Neutrophil (primary cell): ENCODE results near the gene TSFM.
A peak's percentile ranks its signal among the peaks of the same experiment; 100 is the strongest.

Experiments
- H3K27ac ChIP-seq: fragments of 200-600 bp; sonication (generic); 2 replicates; pipeline ENCODE4 v1.5.1; 2016; ENCODE audit warnings: mild to moderate bottlenecking, moderate library complexity
- H3K27me3 ChIP-seq: fragments of 200-600 bp; sonication (generic); 2 replicates; pipeline ENCODE4 v1.6.0; 2016; ENCODE audit warnings: mild to moderate bottlenecking
- H3K36me3 ChIP-seq: fragments of 200-600 bp; sonication (generic); 2 replicates; pipeline ENCODE4 v1.5.1; 2017
- H3K4me1 ChIP-seq, 2 experiments: fragments of 200-600 bp in 1 of 2; sonication (generic) in 1 of 2; 1 replicate in 1 of 2; 2 replicates in 1 of 2; pipeline versions ENCODE4 v1.5.1 to v1.6.1; 2013 to 2016; ENCODE audit warnings: low read depth in 1 of 2, low read length in 1 of 2, mild to moderate bottlenecking in 1 of 2, moderate library complexity in 1 of 2; ENCODE audit not compliant: control insufficient read depth in 1 of 2, insufficient read depth in 1 of 2
- H3K4me3 ChIP-seq, 2 experiments: fragments of 200-600 bp in 1 of 2; sonication (generic) in 1 of 2; 1 replicate in 1 of 2; 2 replicates in 1 of 2; pipeline ENCODE4 v1.5.1; 2013 to 2016; ENCODE audit warnings: low read depth in 1 of 2, low read length in 1 of 2, mild to moderate bottlenecking in 1 of 2, moderate library complexity in 1 of 2
- H3K9me3 ChIP-seq: fragments of 200-600 bp; sonication (generic); 2 replicates; pipeline ENCODE4 v1.5.1; 2016
- TF ChIP-seq, protein P1 (sequence below): fragments of 200-600 bp; sonication (generic); IDR thresholded peaks from 2 replicates; pipeline ENCODE4 v1.5.1; 2016; ENCODE audit warnings: antibody characterized with exemption

Gene TSFM

DNA sequence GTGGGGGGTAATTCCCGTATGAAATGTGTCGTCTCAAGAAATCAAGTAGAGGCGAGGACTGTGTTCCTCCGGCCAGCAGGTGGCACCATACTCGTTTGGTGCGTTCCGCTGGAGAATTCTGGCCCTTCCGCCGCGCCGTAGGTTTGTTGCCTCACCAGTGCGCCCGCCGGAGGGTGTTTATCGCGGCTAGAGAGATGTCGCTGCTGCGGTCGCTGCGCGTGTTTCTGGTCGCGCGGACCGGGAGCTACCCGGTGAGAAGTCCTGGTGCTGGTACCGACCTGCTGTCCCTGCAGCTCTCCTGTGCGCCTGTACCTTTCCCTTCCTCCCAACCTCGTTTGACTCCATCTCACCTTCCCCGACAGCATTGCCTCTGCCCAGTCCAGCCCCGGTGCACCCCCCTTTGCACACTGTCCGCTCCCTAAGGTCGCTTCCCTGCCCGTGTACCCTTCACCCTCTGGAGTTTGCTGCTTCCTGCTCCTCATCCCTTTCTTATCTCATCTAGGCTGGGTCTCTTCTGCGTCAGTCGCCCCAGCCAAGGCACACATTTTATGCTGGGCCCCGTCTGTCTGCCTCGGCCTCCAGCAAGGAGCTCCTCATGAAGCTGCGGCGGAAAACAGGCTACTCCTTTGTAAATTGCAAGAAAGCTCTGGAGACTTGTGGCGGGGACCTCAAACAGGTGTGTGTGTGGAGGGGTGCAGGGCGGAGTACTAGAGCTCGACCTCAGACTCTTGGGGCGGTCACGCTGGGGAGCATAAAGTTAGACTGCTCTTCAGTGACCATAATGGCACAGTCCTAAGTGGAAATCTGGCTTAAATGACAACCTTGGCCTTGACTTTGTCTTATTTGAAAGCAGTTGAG lies at the start of gene TSFM:
Gene TSFM, plus strand, starts transcription at position 180 of the 858 bp plus-strand sequence. Its CDS starts 15 bp downstream, at position 195.
- Histone ChIP-seq H3K9me3 (no peaks in the 10 kb centered on the region), H3K4me3 (peak within 1 kb of the TSS; percentile 70 to 83), H3K4me1 (peaks cover 26 to 30% of the 10 kb centered on the region in 2 experiments), H3K27ac (peak within 1 kb of the TSS; percentile 71), H3K27me3 (no peaks in the 10 kb centered on the region), H3K36me3 (peaks cover 24% of the 10 kb centered on the region)
- TF ChIP-seq, protein P1, sequence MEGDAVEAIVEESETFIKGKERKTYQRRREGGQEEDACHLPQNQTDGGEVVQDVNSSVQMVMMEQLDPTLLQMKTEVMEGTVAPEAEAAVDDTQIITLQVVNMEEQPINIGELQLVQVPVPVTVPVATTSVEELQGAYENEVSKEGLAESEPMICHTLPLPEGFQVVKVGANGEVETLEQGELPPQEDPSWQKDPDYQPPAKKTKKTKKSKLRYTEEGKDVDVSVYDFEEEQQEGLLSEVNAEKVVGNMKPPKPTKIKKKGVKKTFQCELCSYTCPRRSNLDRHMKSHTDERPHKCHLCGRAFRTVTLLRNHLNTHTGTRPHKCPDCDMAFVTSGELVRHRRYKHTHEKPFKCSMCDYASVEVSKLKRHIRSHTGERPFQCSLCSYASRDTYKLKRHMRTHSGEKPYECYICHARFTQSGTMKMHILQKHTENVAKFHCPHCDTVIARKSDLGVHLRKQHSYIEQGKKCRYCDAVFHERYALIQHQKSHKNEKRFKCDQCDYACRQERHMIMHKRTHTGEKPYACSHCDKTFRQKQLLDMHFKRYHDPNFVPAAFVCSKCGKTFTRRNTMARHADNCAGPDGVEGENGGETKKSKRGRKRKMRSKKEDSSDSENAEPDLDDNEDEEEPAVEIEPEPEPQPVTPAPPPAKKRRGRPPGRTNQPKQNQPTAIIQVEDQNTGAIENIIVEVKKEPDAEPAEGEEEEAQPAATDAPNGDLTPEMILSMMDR = peak; percentile 93

DNA sequence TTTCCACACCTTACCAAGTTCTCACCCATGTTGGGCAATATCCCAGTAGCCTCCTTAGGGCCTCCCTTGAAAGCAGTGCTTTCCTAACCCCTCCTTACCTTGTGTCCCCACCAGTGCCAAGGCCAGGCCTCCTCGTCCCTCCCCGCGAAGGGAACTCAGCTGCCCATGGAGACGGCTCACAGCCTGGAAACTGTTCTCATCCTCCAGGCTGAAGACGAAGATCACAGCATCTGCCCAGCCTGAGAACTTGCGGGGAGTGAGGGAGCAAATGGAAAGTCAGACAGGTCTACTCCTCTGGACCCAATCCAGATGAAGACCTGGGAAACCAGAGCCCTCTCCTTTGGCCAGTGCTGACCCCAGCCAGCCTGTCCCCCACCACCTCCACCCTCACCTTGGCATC lies 48.7 kb upstream of the TSFM start:
- H3K36me3 ChIP-seq = peaks cover 98% of the 10 kb centered on the region
- peak overlapping the region; percentile 39 for H3K27ac ChIP-seq
- no peaks in the 10 kb centered on the region for H3K27me3 ChIP-seq

DNA sequence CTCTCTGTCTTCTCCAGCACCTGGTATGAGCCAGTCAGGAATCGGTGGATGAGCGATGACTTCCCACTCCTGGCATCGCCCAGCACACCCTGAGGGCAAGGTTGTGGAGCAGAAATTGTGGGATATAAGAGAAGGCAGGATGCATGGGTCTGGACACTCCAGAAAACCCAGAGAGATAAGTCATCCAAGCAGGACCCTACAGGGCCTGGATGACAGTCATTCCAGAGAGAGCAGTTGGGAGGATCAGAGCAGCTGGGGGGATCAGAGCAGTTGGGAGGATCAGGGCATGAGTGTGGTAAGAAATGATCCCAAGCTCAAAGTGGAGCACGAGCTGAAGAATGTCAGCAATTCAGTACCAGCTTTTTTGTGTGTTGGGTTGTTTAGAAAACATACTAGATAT lies 48.0 kb upstream of the TSFM start:
- no peaks in the 10 kb centered on the region for H3K27me3 ChIP-seq
- H3K27ac ChIP-seq = peak overlapping the region; percentile 39
- H3K9me3 ChIP-seq = no peaks in the 10 kb centered on the region
- peaks cover 96% of the 10 kb centered on the region for H3K36me3 ChIP-seq
- TF ChIP-seq, protein P1 = no peak
- no peak overlapping the region for H3K4me3 ChIP-seq
- H3K4me1 ChIP-seq = peaks cover 7 to 8% of the 10 kb centered on the region in 2 experiments

More for the DNA sequence above, 48.7 kb upstream of the TSFM start:
- H3K4me1 ChIP-seq = peaks cover under 1 to 1% of the 10 kb centered on the region in 2 experiments
- TF ChIP-seq, protein P1 = no peak
- H3K4me3 ChIP-seq = no peak overlapping the region
- no peaks in the 10 kb centered on the region for H3K9me3 ChIP-seq

DNA sequence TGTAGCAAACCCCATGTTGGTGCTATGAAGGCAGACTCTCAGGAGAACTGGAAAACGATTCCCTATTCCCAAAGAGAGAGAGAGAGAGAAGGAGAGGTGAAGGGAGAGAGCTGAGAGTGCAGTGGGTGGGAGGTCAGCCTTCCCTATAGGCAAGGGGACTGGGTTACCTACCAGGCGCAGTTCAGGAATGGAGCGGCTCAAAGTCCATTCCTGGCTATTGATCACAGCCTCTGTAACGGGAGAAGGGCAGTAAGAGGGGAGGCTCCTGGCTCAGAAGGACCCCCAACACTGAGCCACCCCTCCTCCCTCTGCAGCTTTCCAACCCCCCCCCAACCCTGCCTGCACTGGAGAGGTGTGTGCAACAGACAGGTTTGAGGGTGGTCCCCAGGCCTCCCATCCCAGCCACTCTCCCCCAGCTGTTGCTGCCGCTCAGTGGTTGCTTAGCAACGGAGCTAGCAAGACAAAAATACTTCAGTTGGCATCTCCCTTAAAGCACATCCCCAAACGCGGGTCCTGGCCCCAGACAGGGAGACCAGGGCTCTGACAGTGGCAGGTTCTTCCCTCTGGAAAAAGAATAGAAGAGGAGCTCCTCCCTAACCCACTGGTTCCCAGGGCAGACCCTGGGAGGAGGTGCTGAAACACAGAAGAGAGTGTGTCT lies 47.3 kb upstream of the TSFM start:
- Histone ChIP-seq H3K27ac (peak overlapping the region; percentile 39), H3K27me3 (no peaks in the 10 kb centered on the region), H3K9me3 (no peaks in the 10 kb centered on the region), H3K4me1 (peaks cover 15% of the 10 kb centered on the region in 2 experiments), H3K4me3 (no peak overlapping the region), H3K36me3 (peaks cover 95% of the 10 kb centered on the region)
- TF ChIP-seq, protein P1 = no peak

DNA sequence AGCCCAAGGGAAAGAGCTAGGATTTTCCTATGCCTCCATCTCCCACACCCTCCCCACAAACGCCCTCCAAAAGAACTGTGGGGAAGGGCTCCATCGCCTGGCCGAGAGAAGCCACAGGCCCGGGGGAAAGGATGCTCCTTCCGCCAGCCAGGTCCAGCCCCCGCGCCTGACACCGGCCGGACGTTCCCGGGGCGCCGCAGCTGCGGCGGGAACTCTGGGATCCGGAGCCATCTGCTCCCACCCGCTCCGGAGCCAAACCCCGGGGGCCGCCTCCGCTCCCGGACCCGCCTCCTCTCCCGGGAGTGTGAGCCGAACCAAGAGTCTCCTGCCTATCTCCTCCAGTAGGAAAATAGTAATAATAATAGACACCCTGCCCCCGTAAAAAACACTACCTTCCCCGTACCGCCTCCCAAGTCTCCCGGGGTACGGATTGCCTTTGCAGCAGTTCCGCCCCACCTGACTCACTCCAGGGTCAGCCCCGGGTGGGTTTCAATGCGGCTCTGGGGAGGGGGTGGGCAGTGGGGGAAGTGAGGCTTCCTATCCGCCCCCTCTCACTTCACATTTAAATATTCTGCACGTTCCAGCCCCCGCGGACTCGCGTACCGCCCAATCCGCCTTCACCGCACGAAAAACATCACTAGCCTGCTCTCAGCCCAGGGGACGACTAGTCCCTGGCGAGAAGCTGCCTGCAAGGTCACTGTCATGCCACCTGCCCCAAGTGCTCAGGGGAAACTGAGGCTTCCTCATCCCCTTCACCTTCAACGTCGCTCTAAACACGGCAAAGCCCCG lies 46.4 kb upstream of the TSFM start:
- no peaks in the 10 kb centered on the region for H3K27me3 ChIP-seq
- TF ChIP-seq, protein P1 = no peak
- H3K9me3 ChIP-seq = no peaks in the 10 kb centered on the region
- peaks cover 23% of the 10 kb centered on the region in 2 experiments for H3K4me1 ChIP-seq
- H3K4me3 ChIP-seq = no peak overlapping the region
- peaks cover 86% of the 10 kb centered on the region for H3K36me3 ChIP-seq
- H3K27ac ChIP-seq = peak overlapping the region; percentile 9
